ENCODE measurements around the gene TSPAN18.

The TSPAN18 gene

DNA sequence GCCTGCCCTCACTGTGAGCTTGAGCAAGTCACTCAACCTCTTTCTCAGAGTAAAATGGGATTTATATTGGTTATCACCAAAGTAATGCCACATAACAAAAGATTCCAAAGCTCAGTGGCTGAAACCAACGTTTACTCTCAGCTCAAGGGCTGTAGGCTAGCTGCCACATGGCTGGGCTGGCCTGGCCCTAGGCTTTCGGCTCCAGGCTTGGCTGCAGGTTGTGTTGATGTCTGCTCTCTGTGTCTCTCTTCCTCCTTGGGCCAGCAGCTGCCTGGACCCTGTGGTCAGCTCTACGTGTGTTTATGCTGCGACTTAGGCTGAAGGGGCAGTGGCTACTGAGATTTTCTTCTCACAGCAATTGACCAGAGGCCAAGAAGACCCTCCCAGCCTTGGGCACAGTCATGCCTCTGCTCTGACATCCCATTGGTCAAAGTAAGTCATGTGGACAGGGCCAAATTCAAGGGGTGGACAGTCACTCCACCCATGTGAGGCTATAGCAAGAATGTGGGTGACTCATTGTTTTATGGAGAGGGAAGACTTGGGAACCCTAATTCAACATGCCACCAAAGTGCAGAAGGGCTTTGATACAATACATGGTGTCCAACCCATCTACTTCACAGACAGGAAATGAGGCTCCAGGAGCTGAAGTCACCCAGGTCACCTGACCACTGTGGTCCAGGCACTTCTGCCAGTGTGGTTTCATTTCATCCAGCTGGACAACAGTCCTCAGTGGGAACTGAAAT, 90.6 kb downstream of the TSPAN18 start:
- TF ChIP-seq, protein P1, sequence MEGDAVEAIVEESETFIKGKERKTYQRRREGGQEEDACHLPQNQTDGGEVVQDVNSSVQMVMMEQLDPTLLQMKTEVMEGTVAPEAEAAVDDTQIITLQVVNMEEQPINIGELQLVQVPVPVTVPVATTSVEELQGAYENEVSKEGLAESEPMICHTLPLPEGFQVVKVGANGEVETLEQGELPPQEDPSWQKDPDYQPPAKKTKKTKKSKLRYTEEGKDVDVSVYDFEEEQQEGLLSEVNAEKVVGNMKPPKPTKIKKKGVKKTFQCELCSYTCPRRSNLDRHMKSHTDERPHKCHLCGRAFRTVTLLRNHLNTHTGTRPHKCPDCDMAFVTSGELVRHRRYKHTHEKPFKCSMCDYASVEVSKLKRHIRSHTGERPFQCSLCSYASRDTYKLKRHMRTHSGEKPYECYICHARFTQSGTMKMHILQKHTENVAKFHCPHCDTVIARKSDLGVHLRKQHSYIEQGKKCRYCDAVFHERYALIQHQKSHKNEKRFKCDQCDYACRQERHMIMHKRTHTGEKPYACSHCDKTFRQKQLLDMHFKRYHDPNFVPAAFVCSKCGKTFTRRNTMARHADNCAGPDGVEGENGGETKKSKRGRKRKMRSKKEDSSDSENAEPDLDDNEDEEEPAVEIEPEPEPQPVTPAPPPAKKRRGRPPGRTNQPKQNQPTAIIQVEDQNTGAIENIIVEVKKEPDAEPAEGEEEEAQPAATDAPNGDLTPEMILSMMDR (conservative IDR thresholded peaks at IDR 0.05; ENCODE audit: low read length), result no peak
- no peak overlapping the region for H3K4me3 ChIP-seq (ENCODE audit: low read length)
- DNase-seq (ENCODE audit: low read depth), result peak; percentile 81

DNA sequence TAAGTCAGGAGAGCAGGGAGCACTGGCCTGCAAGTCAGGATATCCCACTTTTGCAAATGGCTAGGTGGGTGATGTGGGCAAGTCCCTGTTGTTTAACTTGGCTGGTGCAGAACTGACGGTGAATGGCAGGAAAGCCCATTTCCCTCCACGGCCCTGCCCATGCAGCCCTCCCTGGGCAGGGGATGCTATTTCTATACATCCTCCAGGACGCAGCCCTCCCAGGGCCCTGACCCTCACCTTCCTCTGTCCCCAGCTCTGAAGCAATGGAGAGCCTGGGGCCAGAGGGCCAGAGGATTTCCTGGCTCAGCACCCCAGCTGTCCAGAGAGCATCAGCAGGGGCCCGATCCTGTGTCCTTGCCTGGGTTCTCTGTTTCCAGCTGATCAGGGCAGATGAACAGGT, 91.3 kb downstream of the TSPAN18 start:
- H3K4me3 ChIP-seq (ENCODE audit: low read length), result no peak overlapping the region
- no peak for DNase-seq (ENCODE audit: low read depth)
- TF ChIP-seq, protein P1 (conservative IDR thresholded peaks at IDR 0.05; ENCODE audit: low read length), result no peak

DNA sequence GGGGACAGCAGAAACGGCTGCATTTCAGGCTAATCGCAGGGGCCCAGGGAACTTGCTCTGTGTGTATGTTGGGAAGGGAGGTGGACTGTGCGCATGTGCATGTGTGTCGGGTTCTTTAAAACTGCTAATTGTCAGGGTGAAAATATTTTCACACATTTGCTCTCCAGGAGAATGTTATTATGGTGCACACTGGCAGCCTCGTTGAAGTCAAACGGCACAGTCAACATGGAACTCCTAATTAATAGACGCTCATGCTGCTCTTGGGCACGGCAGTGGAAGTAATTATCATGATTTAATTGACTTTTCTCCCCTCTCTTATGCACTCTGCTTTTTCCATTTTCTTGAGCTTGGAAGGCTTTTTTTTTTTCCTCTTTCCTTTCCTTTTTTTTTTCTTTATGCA, 92.6 kb downstream of the TSPAN18 start:
- DNase-seq (ENCODE audit: low read depth), result no peak
- no peak overlapping the region for H3K4me3 ChIP-seq (ENCODE audit: low read length)
- TF ChIP-seq, protein P1 (conservative IDR thresholded peaks at IDR 0.05; ENCODE audit: low read length), result no peak

- no peak for DNase-seq (ENCODE audit: low read depth)
- TF ChIP-seq, protein P1 (conservative IDR thresholded peaks at IDR 0.05; ENCODE audit: low read length), result no peak
- no peak overlapping the region for H3K4me3 ChIP-seq (ENCODE audit: low read length)
Observed at GRCh38 chr11:44822369-44822768, 95.6 kb downstream of the TSPAN18 start.

GRCh38 chr11:44823006-44823405, 96.2 kb downstream of the TSPAN18 start:
- DNase-seq (ENCODE audit: low read depth), result no peak
- TF ChIP-seq, protein P1 (conservative IDR thresholded peaks at IDR 0.05; ENCODE audit: low read length), result peak; percentile 27; the same call in 1 of the 2 replicates
- no peak overlapping the region for H3K4me3 ChIP-seq (ENCODE audit: low read length)

DNA sequence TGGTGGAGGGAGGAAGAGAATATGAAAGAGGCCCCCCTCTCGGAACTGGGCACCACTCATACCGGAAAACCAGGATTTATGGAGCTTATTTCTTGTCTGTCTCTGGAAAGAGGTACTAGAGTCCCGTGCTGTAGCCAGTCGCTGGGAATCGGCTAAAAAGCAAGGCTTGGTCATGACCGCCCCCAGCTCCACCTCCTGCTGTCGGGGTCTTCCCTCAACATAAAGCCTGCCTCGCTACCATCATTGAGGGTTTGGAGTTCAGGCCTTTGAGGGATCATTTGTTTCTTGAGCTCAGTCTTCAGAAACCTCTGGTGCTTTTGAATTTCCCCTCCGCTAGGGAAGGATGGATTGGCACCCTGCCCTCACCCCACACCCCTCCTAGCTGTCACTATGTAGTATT, 97.1 kb downstream of the TSPAN18 start:
- H3K4me3 ChIP-seq (ENCODE audit: low read length), result no peak overlapping the region
- TF ChIP-seq, protein P1 (conservative IDR thresholded peaks at IDR 0.05; ENCODE audit: low read length), result no peak
- DNase-seq (ENCODE audit: low read depth), result no peak

- no peak overlapping the region for H3K4me3 ChIP-seq (ENCODE audit: low read length)
- TF ChIP-seq, protein P1 (conservative IDR thresholded peaks at IDR 0.05; ENCODE audit: low read length), result no peak
- DNase-seq (ENCODE audit: low read depth), result no peak
Observed at GRCh38 chr11:44824300-44824704, 97.5 kb downstream of the TSPAN18 start.

Measured in AG10803 (cell line).